CD8-positive, alpha-beta memory T cell (primary cell): ENCODE data around the gene HOXB3. TPM values are rescaled to one million over a fixed set of nuclear protein-coding genes. Genes with fewer than 3 reads are reported as not detected.

Experiments used
- CTCF ChIA-PET: fragments of 350-600 bp; sonication (Branson Sonifier 250); formaldehyde crosslinking; loops from one replicate; lab custom pipeline; 2021; ENCODE audit warnings: antibody characterized with exemption; lab: Charles Lee
- POLR2A ChIA-PET: fragments of 350-600 bp; sonication (Branson Sonifier 250); formaldehyde crosslinking; loops from one replicate; lab custom pipeline; 2021; ENCODE audit warnings: antibody characterized with exemption; lab: Charles Lee
- DNase-seq, 5 donors: peaks; one replicate each; pipeline versions ENCODE4 v3.0.0 to v3.0.0-alpha.2; 2020 to 2022; ENCODE audit warnings: mixed read lengths in 1 of 5
- H3K27ac ChIP-seq: one replicate; pipeline ENCODE4 v1.7.0; 2013; ENCODE audit warnings: low read depth, mild to moderate bottlenecking, low read length, moderate library complexity
- H3K27me3 ChIP-seq: 2 replicates; pipeline ENCODE4 v1.7.0; 2013; ENCODE audit warnings: low read length, mild to moderate bottlenecking; ENCODE audit not compliant: insufficient read depth, poor library complexity, severe bottlenecking
- H3K36me3 ChIP-seq: 2 replicates; pipeline ENCODE4 v1.7.0; 2013; ENCODE audit warnings: mild to moderate bottlenecking, low read length, moderate library complexity; ENCODE audit not compliant: insufficient read depth
- H3K4me1 ChIP-seq: 2 replicates; pipeline ENCODE4 v1.7.0; 2013; ENCODE audit warnings: mild to moderate bottlenecking, low read length, moderate library complexity; ENCODE audit not compliant: insufficient read depth
- H3K4me3 ChIP-seq: 2 replicates; pipeline ENCODE4 v1.7.0; 2013; ENCODE audit warnings: mild to moderate bottlenecking, low read length
- H3K9me3 ChIP-seq: 2 replicates; pipeline ENCODE4 v1.7.0; 2013; ENCODE audit warnings: mild to moderate bottlenecking, low read length
- H3K27ac Mint-ChIP-seq, 8 donors: one replicate each; pipeline ENCODE4 v1.8.0; 2020 to 2021; ENCODE audit warnings: mixed read lengths in 8 of 8, mild to moderate bottlenecking in 6 of 8, inconsistent platforms in 3 of 8, moderate library complexity in 3 of 8
- H3K27me3 Mint-ChIP-seq, 2 donors: one replicate each; pipeline ENCODE4 v1.8.0; 2020 to 2021; ENCODE audit warnings: mixed read lengths in 2 of 2, mild to moderate bottlenecking in 1 of 2, moderate library complexity in 1 of 2
- H3K36me3 Mint-ChIP-seq, 3 donors: one replicate each; pipeline ENCODE4 v1.8.0; 2020 to 2021; ENCODE audit warnings: mixed read lengths in 3 of 3, inconsistent platforms in 1 of 3, mild to moderate bottlenecking in 1 of 3
- H3K4me1 Mint-ChIP-seq, 3 donors: one replicate each; pipeline ENCODE4 v1.8.0; 2020 to 2021; ENCODE audit warnings: mixed read lengths in 3 of 3, inconsistent platforms in 1 of 3, mild to moderate bottlenecking in 1 of 3
- H3K4me3 Mint-ChIP-seq, 7 donors: one replicate each; pipeline ENCODE4 v1.8.0; 2020 to 2021; ENCODE audit warnings: mixed read lengths in 7 of 7, mild to moderate bottlenecking in 6 of 7, moderate library complexity in 4 of 7, inconsistent platforms in 2 of 7
- H3K9me3 Mint-ChIP-seq, 5 donors: one replicate each; pipeline ENCODE4 v1.8.0; 2020 to 2022; ENCODE audit warnings: mixed read lengths in 5 of 5, mild to moderate bottlenecking in 3 of 5, moderate library complexity in 2 of 5, inconsistent platforms in 1 of 5
- polyA plus RNA-seq: library from polyadenylated mRNA; unstranded; fragments of 300-500 nt; fragmentation: Illumina TruSeq; gene quantifications from one replicate; pipeline ENCODE4 v1.2.3, GENCODE V29; 2021
- total RNA-seq, 2 experiments: library from RNA; stranded (reverse); gene quantifications; one replicate each; pipeline ENCODE4 v1.2.3, GENCODE V29; 2021

Gene HOXB3
- total and polyA plus RNA-seq, 3 experiments from 2014 or later, result 0.10 to 3.5 (median 3.0) TPM

- Mint-ChIP-seq H3K36me3 (no peaks in the 10 kb centered on the region), H3K4me3 (peak overlapping the region; percentile 77 to 91 (median 86)), H3K4me1 (peaks cover 45 to 48% (median 48%) of the 10 kb centered on the region in 3 donors), H3K9me3 (no peaks in the 10 kb centered on the region), H3K27ac (peak overlapping the region in 1 of 8 donors; percentile 12), H3K27me3 (peaks cover 62 to 83% of the 10 kb centered on the region in 2 donors)
- peak overlapping the region; percentile 61 for H3K4me3 ChIP-seq
- ChIA-PET POLR2A (interaction anchor here (0.8 to 1.3 kb wide), 6 partner anchors 11 to 330 kb away, joined by 3 to 4 read pairs (median 3); no protein-coding TSS in a partner anchor), CTCF (interaction anchor here (0.9 to 3.9 kb wide), 25 partner anchors 11 to 568 kb away, joined by 3 to 43 read pairs (median 6); partner anchors contain the start of gene HOXB9)
- H3K27ac ChIP-seq, result no peak overlapping the region
- H3K9me3 ChIP-seq, result no peaks in the 10 kb centered on the region
- H3K27me3 ChIP-seq, result peaks cover 56% of the 10 kb centered on the region
- H3K4me1 ChIP-seq, result peaks cover 41% of the 10 kb centered on the region
- peak; percentile 70 to 84 (median 75) for DNase-seq
- H3K36me3 ChIP-seq, result no peaks in the 10 kb centered on the region
These were observed 3.9 kb upstream of the HOXB3 start for GRCh38 chr17:48593840-48594537.

DNA sequence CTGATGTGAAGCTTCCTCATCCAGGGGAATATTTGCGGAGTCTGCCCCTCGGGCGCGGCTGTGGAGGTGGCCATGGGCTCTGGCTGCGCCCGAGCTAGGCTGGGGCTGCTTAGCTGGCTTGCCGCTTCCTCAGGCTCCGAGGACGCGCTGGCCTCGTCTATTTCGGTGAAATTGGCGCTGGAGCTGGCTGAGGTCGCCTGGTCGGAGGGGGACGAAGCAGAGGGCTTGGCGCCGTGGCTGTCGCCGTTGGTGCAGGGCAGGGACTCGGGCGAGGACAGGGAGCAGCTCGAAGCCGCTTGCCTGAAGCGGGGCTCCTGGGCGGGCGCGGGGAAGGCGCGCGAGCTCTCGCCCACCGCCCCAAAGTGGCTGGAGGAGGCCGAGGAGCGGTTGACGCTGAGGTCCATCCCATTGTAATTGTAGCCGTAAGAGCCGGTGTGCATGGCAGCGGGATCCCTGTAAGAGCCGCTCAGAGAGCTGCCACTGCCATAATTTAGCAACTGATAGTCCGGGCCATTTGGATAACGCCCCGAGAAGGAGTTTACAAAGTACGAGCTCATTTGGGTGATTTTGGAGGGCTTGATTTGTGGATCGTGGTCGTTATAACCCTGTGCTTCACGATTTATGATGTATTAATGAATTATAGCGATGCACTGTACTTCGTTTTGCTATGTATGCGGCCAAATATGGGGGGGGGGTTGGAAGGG lies 3.2 kb upstream of the HOXB3 start, which contains the start of gene HOXB5:
Gene HOXB5 (minus strand): TSS at position 654 of the 704 bp plus-strand sequence. CDS start 97 bp downstream, at position 557.
- CTCF ChIA-PET, result interaction anchor here (0.6 to 3.9 kb wide), 40 partner anchors 10 to 568 kb away, joined by 3 to 43 read pairs (median 4); partner anchors contain the start of genes HOXB7 and HOXB9
- H3K4me3 Mint-ChIP-seq, result peak within 1 kb of the TSS; percentile 77 to 91 (median 86)
- no peaks in the 10 kb centered on the region for H3K9me3 Mint-ChIP-seq
- peaks cover 35% of the 10 kb centered on the region for H3K4me1 ChIP-seq
- H3K9me3 ChIP-seq, result no peaks in the 10 kb centered on the region
- H3K4me1 Mint-ChIP-seq, result peaks cover 38 to 41% (median 41%) of the 10 kb centered on the region in 3 donors
- DNase-seq, result peak in 1 of 5 donors; percentile 20
- H3K4me3 ChIP-seq, result peak within 1 kb of the TSS; percentile 61
- H3K27me3 ChIP-seq, result peaks cover 49% of the 10 kb centered on the region
- POLR2A ChIA-PET, result interaction anchor here (0.6 to 1.3 kb wide), 8 partner anchors 10 to 330 kb away, joined by 3 to 4 read pairs (median 3); no protein-coding TSS in a partner anchor
- H3K27ac ChIP-seq, result no peak within 1 kb of the TSS
- H3K36me3 Mint-ChIP-seq, result no peaks in the 10 kb centered on the region
- H3K27ac Mint-ChIP-seq, result peak within 1 kb of the TSS in 2 of 8 donors; percentile 12 to 53
- H3K36me3 ChIP-seq, result no peaks in the 10 kb centered on the region
- peaks cover 59 to 82% of the 10 kb centered on the region in 2 donors for H3K27me3 Mint-ChIP-seq

DNA sequence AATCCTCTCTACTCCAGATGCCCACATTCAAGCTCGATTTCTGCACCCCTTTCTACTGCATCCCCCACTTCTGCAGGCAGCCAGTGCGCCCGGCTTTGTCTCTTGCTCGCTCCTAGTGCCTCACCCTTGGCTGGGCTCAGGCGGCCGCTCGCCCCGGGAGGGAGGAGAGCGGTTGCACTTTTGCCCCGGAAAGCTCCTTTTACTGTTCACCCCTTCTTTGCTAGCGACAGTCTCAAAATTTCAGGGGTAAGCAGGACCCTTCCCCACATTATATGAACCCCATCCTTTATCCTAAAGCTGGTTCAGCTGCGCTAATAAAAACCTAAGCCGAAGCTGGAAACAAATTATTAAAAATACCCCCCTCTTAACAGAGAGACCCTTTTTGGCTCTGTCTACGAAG lies 2.5 kb upstream of the HOXB3 start:
- ChIA-PET POLR2A (interaction anchor here (0.9 to 1.3 kb wide), 3 partner anchors 16 to 87 kb away, joined by 3 to 4 read pairs (median 4); no protein-coding TSS in a partner anchor), CTCF (interaction anchor here (0.8 to 3.9 kb wide), 32 partner anchors 10 to 567 kb away, joined by 3 to 43 read pairs (median 4); partner anchors contain the start of gene HOXB7)
- peak overlapping the region; percentile 14 for H3K4me3 ChIP-seq
- H3K36me3 Mint-ChIP-seq, result no peaks in the 10 kb centered on the region
- H3K36me3 ChIP-seq, result no peaks in the 10 kb centered on the region
- peaks cover 58 to 76% of the 10 kb centered on the region in 2 donors for H3K27me3 Mint-ChIP-seq
- H3K27me3 ChIP-seq, result peaks cover 42% of the 10 kb centered on the region
- peaks cover 29% of the 10 kb centered on the region for H3K4me1 ChIP-seq
- peak overlapping the region in 1 of 8 donors; percentile 53 for H3K27ac Mint-ChIP-seq
- no peaks in the 10 kb centered on the region for H3K9me3 ChIP-seq
- H3K9me3 Mint-ChIP-seq, result no peaks in the 10 kb centered on the region
- peak overlapping the region; percentile 77 to 91 (median 86) for H3K4me3 Mint-ChIP-seq
- DNase-seq, result peak in 1 of 5 donors; percentile 48
- H3K4me1 Mint-ChIP-seq, result peaks cover 32 to 34% (median 34%) of the 10 kb centered on the region in 3 donors
- H3K27ac ChIP-seq, result no peak overlapping the region

DNA sequence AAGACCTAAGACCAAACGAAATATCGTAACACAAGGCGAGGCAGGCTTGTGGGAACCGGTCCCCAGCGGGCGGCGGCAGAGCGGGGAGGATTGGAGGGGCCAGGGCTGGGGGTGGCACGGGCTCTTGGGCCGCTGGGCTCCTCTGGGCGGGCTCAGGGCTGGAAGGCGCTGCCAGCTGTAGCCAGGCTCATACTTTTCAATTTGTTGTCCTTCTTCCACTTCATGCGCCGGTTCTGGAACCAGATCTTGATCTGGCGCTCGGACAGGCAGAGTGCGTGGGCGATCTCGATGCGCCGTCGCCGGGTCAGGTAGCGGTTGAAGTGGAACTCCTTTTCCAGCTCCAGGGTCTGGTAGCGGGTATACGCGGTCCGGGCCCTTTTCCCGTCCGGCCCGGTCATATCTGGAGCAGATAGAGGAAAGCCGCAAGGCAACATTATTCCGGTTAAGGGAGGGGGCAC lies 2.0 kb upstream of the HOXB3 start:
- no peaks in the 10 kb centered on the region for H3K36me3 ChIP-seq
- Mint-ChIP-seq H3K4me1 (peaks cover 29 to 30% (median 29%) of the 10 kb centered on the region in 3 donors), H3K9me3 (no peaks in the 10 kb centered on the region), H3K27me3 (peaks cover 58 to 76% of the 10 kb centered on the region in 2 donors), H3K36me3 (no peaks in the 10 kb centered on the region), H3K4me3 (peak overlapping the region in 2 of 7 donors; percentile 66 to 84), H3K27ac (no peak overlapping the region)
- H3K27me3 ChIP-seq, result peaks cover 42% of the 10 kb centered on the region
- ChIA-PET CTCF (interaction anchor here (0.7 to 3.9 kb wide), 15 partner anchors 26 to 566 kb away, joined by 3 to 43 read pairs (median 6); no protein-coding TSS in a partner anchor), POLR2A (interaction anchor here (0.9 kb wide), 1 partner anchor 49 kb away, joined by 4 read pairs; no protein-coding TSS in a partner anchor)
- peaks cover 24% of the 10 kb centered on the region for H3K4me1 ChIP-seq
- H3K27ac ChIP-seq, result no peak overlapping the region
- H3K9me3 ChIP-seq, result no peaks in the 10 kb centered on the region
- DNase-seq, result peak in 1 of 5 donors; percentile 39
- no peak overlapping the region for H3K4me3 ChIP-seq

DNA sequence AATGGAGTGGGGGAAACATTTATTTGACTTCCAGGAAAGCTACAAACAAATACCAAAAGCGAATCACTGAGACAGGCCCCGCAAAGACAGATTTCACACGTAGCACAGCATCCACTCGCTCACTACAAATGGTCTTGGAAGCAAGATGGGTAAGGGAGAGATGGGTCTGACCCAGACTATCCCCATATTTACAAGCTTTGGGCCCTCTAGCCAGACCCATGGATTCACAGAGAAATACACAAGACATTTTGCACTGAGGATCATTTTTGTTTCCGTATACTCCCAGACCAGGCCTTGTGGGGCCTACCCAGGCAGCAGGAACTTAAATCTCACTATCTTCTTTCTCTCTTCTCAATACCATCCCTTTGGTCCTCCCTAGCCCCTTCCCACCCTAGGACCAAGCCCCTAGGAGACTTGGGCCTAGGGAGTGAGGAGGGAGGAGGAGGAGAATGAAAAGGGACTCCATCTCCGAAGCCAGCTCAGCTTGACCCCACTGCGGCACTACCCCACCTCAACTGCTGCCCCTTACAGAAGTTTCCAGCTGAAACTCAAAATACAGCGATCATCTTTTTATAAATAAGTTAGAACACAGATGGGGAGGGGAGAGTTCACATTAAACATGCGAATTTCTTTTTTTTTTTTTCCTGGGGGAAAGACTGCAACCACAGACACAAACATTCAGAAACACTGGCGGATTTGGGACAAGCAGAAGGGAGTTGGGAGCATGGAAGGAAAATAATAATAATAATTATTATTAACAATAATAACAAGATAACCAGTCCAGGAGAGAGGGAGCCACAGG lies 1.4 kb upstream of the HOXB3 start:
- Histone ChIP-seq H3K36me3 (no peaks in the 10 kb centered on the region), H3K27me3 (peaks cover 42% of the 10 kb centered on the region), H3K9me3 (no peaks in the 10 kb centered on the region), H3K4me3 (no peak overlapping the region), H3K27ac (no peak overlapping the region), H3K4me1 (peaks cover 21% of the 10 kb centered on the region)
- POLR2A ChIA-PET, result no interaction called here
- Mint-ChIP-seq H3K27me3 (peaks cover 56 to 75% of the 10 kb centered on the region in 2 donors), H3K27ac (no peak overlapping the region), H3K4me3 (peak overlapping the region in 2 of 7 donors; percentile 66 to 72), H3K4me1 (peaks cover 24 to 25% (median 24%) of the 10 kb centered on the region in 3 donors), H3K36me3 (no peaks in the 10 kb centered on the region), H3K9me3 (no peaks in the 10 kb centered on the region)
- DNase-seq, result peak in 1 of 5 donors; percentile 8
- CTCF ChIA-PET, result interaction anchor here (0.7 to 3.4 kb wide), 11 partner anchors 13 to 566 kb away, joined by 3 to 43 read pairs (median 5); no protein-coding TSS in a partner anchor

- no peaks in the 10 kb centered on the region for H3K36me3 Mint-ChIP-seq
- no peak overlapping the region for H3K27ac ChIP-seq
- peaks cover 42% of the 10 kb centered on the region for H3K27me3 ChIP-seq
- H3K4me1 Mint-ChIP-seq, result peaks cover 27 to 28% (median 28%) of the 10 kb centered on the region in 3 donors
- ChIA-PET POLR2A (no interaction called here), CTCF (interaction anchor here (1.0 to 2.4 kb wide), 6 partner anchors 12 to 257 kb away, joined by 3 to 6 read pairs (median 4); no protein-coding TSS in a partner anchor)
- no peaks in the 10 kb centered on the region for H3K9me3 Mint-ChIP-seq
- H3K27ac Mint-ChIP-seq, result no peak overlapping the region
- no peak overlapping the region for H3K4me3 ChIP-seq
- H3K36me3 ChIP-seq, result no peaks in the 10 kb centered on the region
- H3K9me3 ChIP-seq, result no peaks in the 10 kb centered on the region
- no peak for DNase-seq
- peak overlapping the region in 2 of 7 donors; percentile 64 to 72 for H3K4me3 Mint-ChIP-seq
- peaks cover 23% of the 10 kb centered on the region for H3K4me1 ChIP-seq
- H3K27me3 Mint-ChIP-seq, result peaks cover 56 to 75% of the 10 kb centered on the region in 2 donors
These were observed 643 bp upstream of the HOXB3 start for GRCh38 chr17:48590607-48591161.
